HepG2 (cell line): ENCODE measurements around the gene GPS1. TPM values are rescaled to one million over a fixed set of nuclear protein-coding genes. Genes with fewer than 3 reads are reported as not detected.

ENCODE experiments used
- ASH2L ChIP-seq: fragments of 300-600, 200-600 bp; sonication (generic); IDR thresholded peaks from 2 replicates; pipeline ENCODE4 v1.7.0; 2017; ENCODE audit warnings: low read depth, mild to moderate bottlenecking, moderate library complexity, mixed read lengths, low read length; ENCODE audit not compliant: insufficient read length
- CTCF ChIP-seq: sonication (generic); formaldehyde crosslinking; IDR thresholded peaks from 2 replicates; pipeline ENCODE4 v1.5.0; 2020; ENCODE audit warnings: mild to moderate bottlenecking, missing genetic modification reagents, moderate library complexity
- ESRRA ChIP-seq: sonication (generic); formaldehyde crosslinking; IDR thresholded peaks from 2 replicates; pipeline ENCODE4 v1.5.1; 2020; ENCODE audit warnings: mild to moderate bottlenecking, low read depth, missing genetic modification reagents
- FOXK1 ChIP-seq: sonication (generic); formaldehyde crosslinking; IDR thresholded peaks from 2 replicates; pipeline ENCODE4 v1.4.0; 2020; ENCODE audit warnings: low read depth, missing genetic modification reagents, borderline replicate concordance
- KDM1A ChIP-seq: IDR thresholded peaks from 2 replicates; pipeline ENCODE4 v1.6.1; 2016; ENCODE audit warnings: missing compliant biosample characterization
- NFE2L1 ChIP-seq: sonication (generic); formaldehyde crosslinking; IDR thresholded peaks from 2 replicates; pipeline ENCODE4 v1.4.0; 2020; ENCODE audit warnings: missing genetic modification reagents, mild to moderate bottlenecking, borderline replicate concordance
- PATZ1 ChIP-seq: sonication (generic); formaldehyde crosslinking; IDR thresholded peaks from 2 replicates; pipeline ENCODE4 v1.4.0; 2020; ENCODE audit warnings: missing genetic modification reagents
- RXRB ChIP-seq: IDR thresholded peaks from 2 replicates; pipeline ENCODE4 v1.6.1; 2016; ENCODE audit warnings: borderline replicate concordance, missing genetic modification reagents, missing compliant biosample characterization
- SAP130 ChIP-seq: IDR thresholded peaks from 2 replicates; pipeline ENCODE4 v1.6.1; 2016; ENCODE audit warnings: low read depth
- ZBTB37 ChIP-seq: sonication (generic); formaldehyde crosslinking; IDR thresholded peaks from 2 replicates; pipeline ENCODE4 v1.4.0; 2020; ENCODE audit warnings: mild to moderate bottlenecking, missing genetic modification reagents
- ZNF572 ChIP-seq: sonication (generic); formaldehyde crosslinking; IDR thresholded peaks from 2 replicates; pipeline ENCODE4 v1.5.1; 2020; ENCODE audit warnings: mild to moderate bottlenecking, missing genetic modification reagents
- ZNF615 ChIP-seq: sonication (generic); formaldehyde crosslinking; IDR thresholded peaks from 2 replicates; pipeline ENCODE4 v1.5.0; 2020; ENCODE audit warnings: mild to moderate bottlenecking, missing genetic modification reagents, borderline replicate concordance
- polyA plus RNA-seq, 8 experiments: library from polyadenylated mRNA; depleted of rRNA in 3 of 8; stranded (reverse) in 7 of 8; unstranded in 1 of 8; fragments of >200 nt; fragmentation: Illumina TruSeq in 4 of 8; extraction: Trizol in 4 of 8; gene quantifications; 2 replicates each; pipeline versions ENCODE4 v1.2.1 to v1.2.3, GENCODE V29; 2011 to 2016; ENCODE audit warnings: low read depth in 4 of 8, missing spikeins in 1 of 8, mixed read lengths in 1 of 8; ENCODE audit not compliant: insufficient read depth in 1 of 8
- total RNA-seq, 5 experiments: library from RNA; depleted of rRNA; stranded (reverse); fragments of >200 nt; fragmentation: Illumina TruSeq; extraction: Trizol; gene quantifications; 2 replicates each; pipeline ENCODE4 v1.2.3, GENCODE V29; 2016; ENCODE audit warnings: low read depth in 1 of 5
- TF ChIP-seq, protein P1 (sequence below): sonication (generic); formaldehyde crosslinking; IDR thresholded peaks from 2 replicates; pipeline ENCODE4 v1.4.0; 2020; ENCODE audit warnings: missing genetic modification reagents
- TF ChIP-seq, protein P2 (sequence below): sonication (generic); formaldehyde crosslinking; conservative IDR thresholded peaks from 2 replicates; pipeline ENCODE4 v1.4.0; 2020; ENCODE audit warnings: missing genetic modification reagents
- TF ChIP-seq, protein P3 (sequence below): sonication (generic); formaldehyde crosslinking; IDR thresholded peaks from 2 replicates; pipeline ENCODE4 v1.9.0; 2022; ENCODE audit warnings: low read depth, missing genetic modification reagents

GPS1 gene
- total and polyA plus RNA-seq, 2 of the 13 experiments (the other 11 are each of a cell fraction or from before 2014, with no cell fraction given): 124 to 128 TPM

DNA sequence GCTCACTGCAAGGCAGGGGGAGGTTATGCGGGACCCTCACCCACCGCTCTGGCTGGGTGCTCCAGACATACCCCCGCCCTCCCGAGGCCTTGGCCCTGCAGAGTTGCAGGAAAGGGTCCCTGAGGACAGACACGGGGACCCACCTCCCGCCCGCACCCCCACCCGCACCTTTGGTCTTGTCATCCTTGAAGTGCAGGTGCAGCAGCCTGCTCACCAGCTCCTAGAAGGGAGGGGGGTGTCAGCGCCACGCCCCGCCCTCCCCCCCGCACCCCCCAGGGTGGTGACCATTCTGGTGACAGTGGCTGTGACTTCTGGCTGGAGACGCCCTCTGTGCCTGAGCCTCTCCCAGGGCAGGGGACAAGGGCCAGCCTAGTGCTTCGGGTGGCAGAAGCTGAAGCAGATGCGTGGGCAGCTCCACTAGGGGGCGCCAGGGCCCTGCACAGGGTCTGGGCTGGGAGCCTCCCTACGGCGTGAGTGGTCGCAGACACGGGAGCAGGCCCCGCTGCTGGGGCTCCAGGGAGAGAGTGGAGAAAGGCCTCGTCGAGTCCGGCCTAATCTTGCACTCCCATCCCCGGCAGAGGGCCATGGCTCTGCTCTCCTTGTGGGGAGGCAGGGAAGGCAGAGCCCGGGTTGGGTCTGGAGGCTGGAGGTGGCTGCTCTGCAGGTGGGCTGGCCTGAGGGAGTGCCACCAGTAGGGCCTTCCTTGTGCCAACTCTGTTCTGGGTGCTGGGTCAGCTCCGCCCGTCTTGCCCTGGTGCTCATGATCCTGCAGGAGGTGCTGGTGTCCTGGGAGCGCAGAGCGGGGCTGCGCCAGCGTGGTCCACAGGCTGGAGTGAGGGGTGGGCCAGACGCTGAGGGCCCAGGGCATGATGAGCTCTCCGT, 31.8 kb upstream of the GPS1 start (continued):
- TF ChIP-seq, protein P1, sequence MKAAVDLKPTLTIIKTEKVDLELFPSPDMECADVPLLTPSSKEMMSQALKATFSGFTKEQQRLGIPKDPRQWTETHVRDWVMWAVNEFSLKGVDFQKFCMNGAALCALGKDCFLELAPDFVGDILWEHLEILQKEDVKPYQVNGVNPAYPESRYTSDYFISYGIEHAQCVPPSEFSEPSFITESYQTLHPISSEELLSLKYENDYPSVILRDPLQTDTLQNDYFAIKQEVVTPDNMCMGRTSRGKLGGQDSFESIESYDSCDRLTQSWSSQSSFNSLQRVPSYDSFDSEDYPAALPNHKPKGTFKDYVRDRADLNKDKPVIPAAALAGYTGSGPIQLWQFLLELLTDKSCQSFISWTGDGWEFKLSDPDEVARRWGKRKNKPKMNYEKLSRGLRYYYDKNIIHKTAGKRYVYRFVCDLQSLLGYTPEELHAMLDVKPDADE (CRISPR knock-in tag): no peak
- TF ChIP-seq, protein P2, sequence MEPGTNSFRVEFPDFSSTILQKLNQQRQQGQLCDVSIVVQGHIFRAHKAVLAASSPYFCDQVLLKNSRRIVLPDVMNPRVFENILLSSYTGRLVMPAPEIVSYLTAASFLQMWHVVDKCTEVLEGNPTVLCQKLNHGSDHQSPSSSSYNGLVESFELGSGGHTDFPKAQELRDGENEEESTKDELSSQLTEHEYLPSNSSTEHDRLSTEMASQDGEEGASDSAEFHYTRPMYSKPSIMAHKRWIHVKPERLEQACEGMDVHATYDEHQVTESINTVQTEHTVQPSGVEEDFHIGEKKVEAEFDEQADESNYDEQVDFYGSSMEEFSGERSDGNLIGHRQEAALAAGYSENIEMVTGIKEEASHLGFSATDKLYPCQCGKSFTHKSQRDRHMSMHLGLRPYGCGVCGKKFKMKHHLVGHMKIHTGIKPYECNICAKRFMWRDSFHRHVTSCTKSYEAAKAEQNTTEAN (CRISPR knock-in tag): no peak
- TF ChIP-seq ZNF615 (CRISPR knock-in tag) (no peak), CTCF (peak; percentile 96), FOXK1 (no peak), PATZ1 (CRISPR knock-in tag) (peak; percentile 58), ZBTB37 (CRISPR knock-in tag) (no peak), SAP130 (peak; percentile 76), KDM1A (CRISPR knock-in tag) (no peak), ESRRA (CRISPR knock-in tag) (0 out of 2 replicates have a peak, but pooled peaks have one; percentile 53), ZNF572 (CRISPR knock-in tag) (0 out of 2 replicates have a peak, but pooled peaks have one; percentile 10), RXRB (0 out of 2 replicates have a peak, but pooled peaks have one; percentile 42), NFE2L1 (CRISPR knock-in tag) (0 out of 2 replicates have a peak, but pooled peaks have one; percentile 22), ASH2L (peak; percentile 22)
- TF ChIP-seq, protein P3, sequence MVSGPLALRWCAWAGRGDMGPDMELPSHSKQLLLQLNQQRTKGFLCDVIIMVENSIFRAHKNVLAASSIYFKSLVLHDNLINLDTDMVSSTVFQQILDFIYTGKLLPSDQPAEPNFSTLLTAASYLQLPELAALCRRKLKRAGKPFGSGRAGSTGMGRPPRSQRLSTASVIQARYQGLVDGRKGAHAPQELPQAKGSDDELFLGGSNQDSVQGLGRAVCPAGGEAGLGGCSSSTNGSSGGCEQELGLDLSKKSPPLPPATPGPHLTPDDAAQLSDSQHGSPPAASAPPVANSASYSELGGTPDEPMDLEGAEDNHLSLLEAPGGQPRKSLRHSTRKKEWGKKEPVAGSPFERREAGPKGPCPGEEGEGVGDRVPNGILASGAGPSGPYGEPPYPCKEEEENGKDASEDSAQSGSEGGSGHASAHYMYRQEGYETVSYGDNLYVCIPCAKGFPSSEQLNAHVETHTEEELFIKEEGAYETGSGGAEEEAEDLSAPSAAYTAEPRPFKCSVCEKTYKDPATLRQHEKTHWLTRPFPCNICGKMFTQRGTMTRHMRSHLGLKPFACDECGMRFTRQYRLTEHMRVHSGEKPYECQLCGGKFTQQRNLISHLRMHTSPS: peak; percentile 90
